WERI-Rb-1 (cell line): ENCODE measurements around the gene SYTL2.
"Not testable (repeated sequence)": the region's sequence is repeated elsewhere in the genome, so short reads cannot be mapped to it uniquely, and the experiment has no call there.

Experiments used
- DNase-seq: peaks from one replicate; pipeline ENCODE4 v3.0.0-alpha.2; 2020
- H3K27ac ChIP-seq: fragments of 250-450 bp; sonication (Bioruptor Pico); 2 replicates; pipeline ENCODE4 v1.5.1; 2020; ENCODE audit warnings: mild to moderate bottlenecking, moderate library complexity
- H3K27me3 ChIP-seq: fragments of 250-450 bp; sonication (Bioruptor Pico); 2 replicates; pipeline ENCODE4 v1.5.1; 2021; ENCODE audit warnings: mild to moderate bottlenecking, low read depth, moderate library complexity; ENCODE audit not compliant: insufficient read depth, severe bottlenecking
- H3K36me3 ChIP-seq: fragments of 250-450 bp; sonication (Bioruptor Pico); 2 replicates; pipeline ENCODE4 v1.5.1; 2020; ENCODE audit warnings: mild to moderate bottlenecking, moderate library complexity
- H3K4me3 ChIP-seq: 2 replicates; pipeline ENCODE4 v1.5.1; 2011; ENCODE audit warnings: low read depth, mild to moderate bottlenecking, control low read depth, low read length
- H3K9me3 ChIP-seq: fragments of 250-450 bp; sonication (Bioruptor Pico); 2 replicates; pipeline ENCODE4 v1.5.1; 2021; ENCODE audit warnings: mild to moderate bottlenecking, moderate library complexity; ENCODE audit not compliant: severe bottlenecking
- TF ChIP-seq, protein P1 (sequence below): IDR thresholded peaks from 2 replicates; pipeline ENCODE4 v1.5.1; 2011; ENCODE audit warnings: low read depth, mild to moderate bottlenecking, control low read depth, inconsistent platforms, low read length

SYTL2 gene

DNA sequence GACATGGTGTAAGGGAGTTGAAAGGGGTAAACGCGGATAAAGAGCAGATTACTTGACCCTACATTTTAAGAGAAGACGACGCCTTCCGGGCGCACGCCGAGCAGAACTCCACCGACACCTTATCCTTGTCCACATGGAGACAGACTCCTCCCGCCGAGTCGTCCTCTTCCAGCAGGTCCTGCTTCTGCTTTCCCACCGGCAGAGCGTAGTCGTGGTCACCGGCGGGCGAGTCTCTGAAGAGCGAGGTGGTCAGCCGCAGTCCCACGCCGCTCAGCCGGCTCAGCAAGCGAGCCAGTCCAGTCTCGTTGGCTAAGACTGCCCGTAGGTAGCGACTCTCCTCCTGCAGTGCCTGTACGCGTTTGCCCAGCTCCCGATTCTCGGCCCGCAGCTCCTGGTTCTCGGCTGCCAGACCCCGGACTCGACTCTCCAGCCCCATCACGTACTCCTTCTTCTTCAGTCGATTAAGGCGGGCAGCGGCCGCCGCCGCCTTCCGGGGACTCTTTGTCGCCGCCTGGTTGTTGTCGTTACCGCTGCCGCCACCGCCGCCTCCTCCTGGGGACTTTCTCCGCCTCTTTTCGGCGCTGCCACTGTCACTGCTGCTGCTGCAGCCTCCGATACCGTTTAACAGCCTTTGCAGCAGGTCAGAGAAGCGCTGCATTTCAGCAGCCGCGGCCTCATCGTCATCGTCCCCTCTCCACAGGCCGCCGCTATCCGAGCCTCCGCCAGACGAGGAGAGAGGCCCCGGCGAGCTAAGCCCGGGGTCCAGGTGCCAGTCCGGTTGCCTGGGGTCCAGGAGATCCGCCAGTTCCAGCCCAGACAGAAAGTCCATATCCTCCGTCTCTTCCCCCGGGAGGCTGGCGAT lies 147.0 kb downstream of the SYTL2 start:
- H3K27me3 ChIP-seq = no peaks in the 10 kb centered on the region
- H3K36me3 ChIP-seq = peaks cover 56% of the 10 kb centered on the region
- TF ChIP-seq, protein P1, sequence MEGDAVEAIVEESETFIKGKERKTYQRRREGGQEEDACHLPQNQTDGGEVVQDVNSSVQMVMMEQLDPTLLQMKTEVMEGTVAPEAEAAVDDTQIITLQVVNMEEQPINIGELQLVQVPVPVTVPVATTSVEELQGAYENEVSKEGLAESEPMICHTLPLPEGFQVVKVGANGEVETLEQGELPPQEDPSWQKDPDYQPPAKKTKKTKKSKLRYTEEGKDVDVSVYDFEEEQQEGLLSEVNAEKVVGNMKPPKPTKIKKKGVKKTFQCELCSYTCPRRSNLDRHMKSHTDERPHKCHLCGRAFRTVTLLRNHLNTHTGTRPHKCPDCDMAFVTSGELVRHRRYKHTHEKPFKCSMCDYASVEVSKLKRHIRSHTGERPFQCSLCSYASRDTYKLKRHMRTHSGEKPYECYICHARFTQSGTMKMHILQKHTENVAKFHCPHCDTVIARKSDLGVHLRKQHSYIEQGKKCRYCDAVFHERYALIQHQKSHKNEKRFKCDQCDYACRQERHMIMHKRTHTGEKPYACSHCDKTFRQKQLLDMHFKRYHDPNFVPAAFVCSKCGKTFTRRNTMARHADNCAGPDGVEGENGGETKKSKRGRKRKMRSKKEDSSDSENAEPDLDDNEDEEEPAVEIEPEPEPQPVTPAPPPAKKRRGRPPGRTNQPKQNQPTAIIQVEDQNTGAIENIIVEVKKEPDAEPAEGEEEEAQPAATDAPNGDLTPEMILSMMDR = peak; percentile 59

DNA sequence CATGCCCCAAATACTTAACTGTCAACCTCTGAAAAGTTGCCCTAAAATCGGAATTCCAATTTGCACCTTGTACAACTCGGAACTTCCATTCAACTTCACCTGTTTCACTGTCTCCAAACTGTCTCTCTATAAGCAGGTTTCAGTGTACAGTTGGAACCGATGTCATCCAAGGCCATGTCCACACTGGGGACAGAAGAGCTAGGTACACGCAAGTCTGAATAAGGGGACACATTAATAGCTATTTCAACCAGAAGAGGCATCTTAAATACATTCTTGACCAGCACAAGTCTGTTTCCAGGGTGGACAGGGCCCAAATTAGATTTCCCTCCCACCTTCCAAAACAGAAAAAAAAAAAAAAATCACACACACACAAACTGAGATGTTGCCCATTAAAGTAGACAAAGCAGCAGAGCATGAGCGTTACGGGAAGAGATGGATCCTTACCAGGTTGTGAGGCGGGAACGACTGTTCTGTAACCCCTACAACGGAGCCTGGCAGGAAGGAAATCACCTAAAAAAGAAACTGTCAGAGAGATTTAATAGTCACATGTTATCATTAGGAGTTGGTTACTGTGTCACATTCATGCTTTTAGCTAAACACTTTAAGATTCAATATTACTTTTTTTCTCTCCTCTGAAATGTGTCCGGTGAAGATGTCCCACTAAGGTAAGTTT lies 147.7 kb downstream of the SYTL2 start:
- H3K4me3 ChIP-seq = peak overlapping the region; percentile 99
- peak overlapping the region; percentile 97 for H3K27ac ChIP-seq
- H3K9me3 ChIP-seq = no peaks in the 10 kb centered on the region
- peaks cover 63% of the 10 kb centered on the region for H3K36me3 ChIP-seq
- TF ChIP-seq, protein P1 = no peak
- no peaks in the 10 kb centered on the region for H3K27me3 ChIP-seq
- no peak for DNase-seq

More for the DNA sequence above, 147.0 kb downstream of the SYTL2 start:
- DNase-seq = peak; percentile 80
- peak overlapping the region; percentile 99 for H3K4me3 ChIP-seq
- no peaks in the 10 kb centered on the region for H3K9me3 ChIP-seq
- H3K27ac ChIP-seq = peak overlapping the region; percentile 97

DNA sequence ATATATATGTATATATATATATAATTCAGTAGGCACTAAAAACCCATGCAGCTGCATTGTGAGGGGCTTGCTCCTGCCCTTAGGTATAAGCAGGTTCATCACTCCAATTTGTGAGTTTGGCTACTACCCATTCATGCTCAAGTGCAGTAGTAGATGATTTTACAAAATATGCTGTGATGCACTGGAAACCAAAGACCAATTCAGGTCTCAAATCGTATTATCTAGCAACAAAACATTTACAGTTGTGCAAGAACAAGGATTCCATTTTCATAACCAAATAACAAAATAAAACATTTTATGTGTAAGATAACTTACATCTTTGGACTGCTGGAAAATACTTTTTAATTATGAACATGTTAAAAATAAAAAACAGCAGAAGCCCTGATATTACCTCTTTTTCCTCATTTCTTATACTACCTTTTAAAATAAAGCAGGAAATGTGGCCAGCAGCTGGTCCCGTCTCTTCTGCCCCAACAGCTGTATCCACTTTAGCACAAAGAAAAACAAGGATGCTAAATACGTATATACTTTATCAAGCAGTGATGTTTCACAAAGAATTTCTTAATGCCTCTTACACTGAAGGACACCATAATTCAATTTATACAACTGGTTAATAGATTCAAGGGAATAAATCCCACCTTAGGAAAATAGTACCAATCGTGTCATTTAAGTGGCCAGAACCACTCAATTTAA lies 148.8 kb downstream of the SYTL2 start:
- no peak for DNase-seq
- TF ChIP-seq, protein P1 = no peak
- H3K36me3 ChIP-seq = peaks cover 74% of the 10 kb centered on the region
- H3K9me3 ChIP-seq = no peaks in the 10 kb centered on the region
- H3K4me3 ChIP-seq = peak overlapping the region; percentile 99
- H3K27ac ChIP-seq = no peak overlapping the region
- no peaks in the 10 kb centered on the region for H3K27me3 ChIP-seq

DNA sequence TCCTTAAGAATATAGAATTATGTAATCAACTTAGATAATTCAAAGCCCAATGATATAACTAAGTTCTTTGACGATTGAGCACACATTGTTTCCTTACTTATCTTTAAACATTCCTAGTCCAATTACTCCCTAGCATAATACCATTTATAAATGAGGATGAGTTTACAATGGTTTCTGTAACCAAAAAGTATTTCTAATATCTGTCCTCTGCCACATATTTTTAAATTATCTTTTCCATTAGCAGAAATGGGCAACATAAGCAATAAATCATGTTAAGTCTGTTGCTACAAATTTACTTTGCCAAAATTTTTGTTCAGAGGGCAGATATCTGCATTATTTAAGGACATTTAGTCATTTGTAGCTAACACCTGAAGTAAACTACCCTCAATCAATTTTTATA lies 152.8 kb downstream of the SYTL2 start:
- H3K9me3 ChIP-seq = no peaks in the 10 kb centered on the region
- H3K36me3 ChIP-seq = peaks cover 77% of the 10 kb centered on the region
- TF ChIP-seq, protein P1 = no peak
- H3K27ac ChIP-seq = no peak overlapping the region
- H3K27me3 ChIP-seq = no peaks in the 10 kb centered on the region
- no peak for DNase-seq
- no peak overlapping the region for H3K4me3 ChIP-seq

DNA sequence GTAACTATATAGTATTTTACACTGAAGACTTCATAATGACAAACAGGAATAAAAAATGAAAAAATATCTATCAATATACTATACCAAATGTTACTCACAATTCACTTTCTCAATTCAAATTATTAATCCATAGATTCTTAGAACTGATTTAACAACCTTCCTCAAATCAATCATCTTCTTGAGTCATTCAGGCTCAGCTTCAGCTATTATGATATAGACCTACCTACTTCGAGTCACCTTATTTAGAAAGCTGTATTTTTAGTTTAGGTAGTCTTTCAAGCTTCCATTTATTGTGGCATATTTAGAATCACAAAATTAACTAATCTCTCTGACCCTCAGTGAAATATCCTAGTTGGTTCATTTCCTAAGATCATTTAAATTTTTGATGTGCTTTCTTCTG lies 154.2 kb downstream of the SYTL2 start:
- Histone ChIP-seq H3K9me3 (no peaks in the 10 kb centered on the region), H3K4me3 (no peak overlapping the region), H3K36me3 (peaks cover 67% of the 10 kb centered on the region), H3K27ac (no peak overlapping the region), H3K27me3 (no peaks in the 10 kb centered on the region)
- TF ChIP-seq, protein P1 = no peak
- no peak for DNase-seq

DNA sequence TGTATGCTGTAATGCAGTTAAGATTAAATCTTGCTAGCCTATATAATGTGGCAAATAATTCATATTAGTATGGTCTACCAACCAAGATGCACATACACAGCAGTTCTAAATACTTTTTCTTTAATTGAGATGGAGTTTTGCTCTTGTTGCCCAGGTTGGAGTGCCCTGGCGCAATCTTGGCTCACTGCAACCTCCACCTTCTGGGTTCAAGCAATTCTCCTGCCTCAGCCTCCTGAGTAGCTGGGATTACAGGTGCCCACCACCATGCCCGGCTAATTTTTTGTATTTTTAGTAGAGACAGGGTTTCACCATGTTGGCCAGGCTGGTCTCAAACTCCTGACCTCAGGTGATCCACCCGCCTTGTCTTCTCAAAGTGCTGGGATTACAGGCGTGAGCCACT lies 156.6 kb downstream of the SYTL2 start:
- peaks cover 44% of the 10 kb centered on the region for H3K36me3 ChIP-seq
- not testable (repeated sequence) for H3K27ac ChIP-seq, H3K9me3 ChIP-seq, H3K4me3 ChIP-seq, DNase-seq, H3K27me3 ChIP-seq
